K562 (cell line): ENCODE data around the gene IQCE. TPM values are rescaled to one million over a fixed set of nuclear protein-coding genes. Genes with fewer than 3 reads are reported as not detected.
A peak's percentile ranks its signal among the peaks of the same experiment; 100 is the strongest.

ENCODE experiments used
- ATAC-seq: fragments of 200-7000 bp; cut with Tn5 transposase; 3 replicates; pipeline ENCODE4 v1.9.1; 2020; ENCODE audit warnings: moderate library complexity
- BruUV-seq: library from RNA; stranded (reverse); fragments of 400-500 nt; replicated peaks from 2 replicates; lab custom pipeline; 2021; lab: Mats Ljungman, UMichigan
- CTCF ChIA-PET: fragments of 300-600 bp; formaldehyde crosslinking; extraction: SDS; loops from one replicate; lab custom pipeline; 2021; ENCODE audit warnings: low intra/inter-chr PET ratio; lab: Yijun Ruan, JAX
- POLR2A ChIA-PET: fragments of 300-600, 350-650 bp; sonication (Branson Sonifier 250); formaldehyde crosslinking; extraction: SDS; loops from one replicate; lab custom pipeline; 2021; ENCODE audit warnings: antibody characterized with exemption, inconsistent platforms; lab: Yijun Ruan, JAX
- DNase-seq, 4 experiments: peaks; one replicate each; pipeline versions ENCODE4 v3.0.0 to v3.0.0-alpha.2; 2011 to 2018; ENCODE audit warnings: low spot score in 3 of 4, mixed read lengths in 3 of 4; ENCODE audit errors: extremely low read depth in 1 of 4
- FAIRE-seq: peaks from 2 replicates; lab custom pipeline; 2011; peaks lifted over from hg19 to GRCh38; lab: Jason Lieb, UNC
- H2AFZ ChIP-seq: 2 replicates; pipeline ENCODE4 v1.6.0; 2011; ENCODE audit warnings: low read depth, low read length, control low read depth, inconsistent platforms
- H3K27ac ChIP-seq: fragments of 200-600 bp; 3 replicates; pipeline ENCODE4 v1.8.0; 2011; ENCODE audit warnings: low read depth, mild to moderate bottlenecking, control low read depth, inconsistent platforms, low read length, moderate library complexity, mixed read lengths; ENCODE audit errors: extremely low read depth
- H3K27me3 ChIP-seq, 2 experiments: fragments of 300-600 bp in 1 of 2; 2 replicates in 1 of 2; 3 replicates in 1 of 2; pipeline versions ENCODE4 v1.6.0 to v1.8.0; 2011; ENCODE audit warnings: inconsistent platforms in 2 of 2, low read length in 2 of 2, mild to moderate bottlenecking in 1 of 2, mixed read lengths in 1 of 2, moderate library complexity in 1 of 2; ENCODE audit not compliant: control insufficient read depth in 2 of 2, insufficient read depth in 2 of 2
- H3K36me3 ChIP-seq: fragments of 300-600 bp; 3 replicates; pipeline ENCODE4 v1.8.0; 2011; ENCODE audit warnings: mild to moderate bottlenecking, low read length, inconsistent platforms; ENCODE audit not compliant: control insufficient read depth, insufficient read depth
- H3K4me1 ChIP-seq, 2 experiments: fragments of 200-600 bp in 1 of 2; replicated peaks in 1 of 2; 2 replicates in 1 of 2; 3 replicates in 1 of 2; pipeline versions ENCODE4 v1.5.1 to v1.8.0; 2011; ENCODE audit warnings: inconsistent platforms in 2 of 2, low read length in 2 of 2, mild to moderate bottlenecking in 1 of 2, mixed read lengths in 1 of 2, moderate library complexity in 1 of 2; ENCODE audit not compliant: control insufficient read depth in 2 of 2, insufficient read depth in 2 of 2
- H3K4me2 ChIP-seq: 2 replicates; pipeline ENCODE4 v1.6.1; 2011; ENCODE audit warnings: low read length, control low read depth, inconsistent platforms, mixed read lengths; ENCODE audit not compliant: insufficient read depth
- H3K4me3 ChIP-seq: fragments of 200-600 bp; sonication (generic), shearing (Covaris generic); 2 replicates; pipeline ENCODE4 v1.5.1; 2016; ENCODE audit warnings: control low read depth, inconsistent platforms
- H3K79me2 ChIP-seq: fragments of 200-600 bp; 3 replicates; pipeline ENCODE4 v1.8.0; 2011; ENCODE audit warnings: low read length, inconsistent platforms; ENCODE audit not compliant: control insufficient read depth, insufficient read depth
- H3K9ac ChIP-seq, 2 experiments: 2 replicates each; pipeline versions ENCODE4 v1.6.0 to v1.6.1; 2011; ENCODE audit warnings: low read depth in 2 of 2, low read length in 2 of 2, control low read depth in 1 of 2, inconsistent platforms in 1 of 2, mild to moderate bottlenecking in 1 of 2, mixed read lengths in 1 of 2; ENCODE audit not compliant: insufficient read depth in 1 of 2
- H3K9me1 ChIP-seq: one replicate; pipeline ENCODE4 v1.6.0; 2011; ENCODE audit warnings: inconsistent platforms, mild to moderate bottlenecking, low read length, moderate library complexity; ENCODE audit not compliant: control insufficient read depth, insufficient read depth
- H3K9me3 ChIP-seq: replicated peaks from 2 replicates; pipeline ENCODE4 v1.5.1; 2011; ENCODE audit warnings: low read depth, low read length, inconsistent platforms; ENCODE audit not compliant: control insufficient read depth, insufficient read depth
- H4K20me1 ChIP-seq: replicated peaks from 2 replicates; pipeline ENCODE4 v1.6.1; 2011; ENCODE audit warnings: low read length, inconsistent platforms, mixed read lengths; ENCODE audit not compliant: control insufficient read depth, insufficient read depth
- FOXM1 ChIP-seq, 2 experiments: fragments of 450-650 bp in 1 of 2; sonication (generic) in 1 of 2; formaldehyde crosslinking in 1 of 2; IDR thresholded peaks; 2 replicates each; pipeline versions ENCODE4 v1.6.1 to v1.9.0; 2017 to 2022; ENCODE audit warnings: low read depth in 2 of 2, mild to moderate bottlenecking in 2 of 2, missing genetic modification reagents in 1 of 2, moderate library complexity in 1 of 2
- FOXP4 ChIP-seq: sonication (generic); formaldehyde crosslinking; IDR thresholded peaks from 2 replicates; pipeline ENCODE4 v1.8.0; 2022; ENCODE audit warnings: mild to moderate bottlenecking, missing genetic modification reagents, borderline replicate concordance
- FUS ChIP-seq: fragments of 200-400 bp; formaldehyde crosslinking; optimal IDR thresholded peaks from 2 replicates; pipeline ENCODE3; 2017; ENCODE audit warnings: low read depth, low read length
- HDAC3 ChIP-seq: fragments of 450-650 bp; IDR thresholded peaks from 2 replicates; pipeline ENCODE4 v1.6.1; 2018; ENCODE audit warnings: borderline replicate concordance, mild to moderate bottlenecking, moderate library complexity; ENCODE audit not compliant: partially characterized antibody
- JUNB ChIP-seq: fragments of 450-650 bp; formaldehyde crosslinking; conservative IDR thresholded peaks from 2 replicates; pipeline ENCODE4 v1.4.0; 2020; ENCODE audit warnings: mild to moderate bottlenecking
- MEIS2 ChIP-seq: fragments of 450-650 bp; IDR thresholded peaks from 2 replicates; pipeline ENCODE4 v1.6.1; 2014; ENCODE audit warnings: mild to moderate bottlenecking; ENCODE audit not compliant: partially characterized antibody
- MYBL2 ChIP-seq, 2 experiments: fragments of 450-650 bp in 1 of 2; sonication (generic) in 1 of 2; formaldehyde crosslinking in 1 of 2; IDR thresholded peaks; 2 replicates each; pipeline versions ENCODE4 v1.6.1 to v1.8.1; 2017 to 2022; ENCODE audit warnings: borderline replicate concordance in 1 of 2, inconsistent platforms in 1 of 2, low read depth in 1 of 2, mild to moderate bottlenecking in 1 of 2, missing genetic modification reagents in 1 of 2, moderate library complexity in 1 of 2
- NR4A1 ChIP-seq, 2 experiments: fragments of 250-450 bp in 1 of 2; fragments of 450-650 bp in 1 of 2; sonication (Bioruptor Pico) in 1 of 2; IDR thresholded peaks; 2 replicates each; pipeline versions ENCODE4 v1.4.0 to v1.6.1; 2016 to 2020; ENCODE audit warnings: mild to moderate bottlenecking in 2 of 2, missing compliant biosample characterization in 1 of 2, missing genetic modification characterization in 1 of 2, moderate library complexity in 1 of 2
- PHF8 ChIP-seq: fragments of 200-600 bp; sonication (generic); IDR thresholded peaks from 2 replicates; pipeline ENCODE4 v1.6.1; 2012; ENCODE audit warnings: mixed run types, mild to moderate bottlenecking, inconsistent platforms, low read length, moderate library complexity, borderline replicate concordance
- PTBP1 ChIP-seq: fragments of 200-400 bp; formaldehyde crosslinking; IDR thresholded peaks from 2 replicates; pipeline ENCODE4 v1.6.1; 2017; ENCODE audit warnings: low read depth, low read length
- SAFB2 ChIP-seq: fragments of 200-400 bp; formaldehyde crosslinking; IDR thresholded peaks from 2 replicates; pipeline ENCODE4 v1.6.1; 2018; ENCODE audit warnings: borderline replicate concordance, low read length, low read depth, moderate library complexity; ENCODE audit not compliant: severe bottlenecking
- SP2 ChIP-seq: IDR thresholded peaks from 2 replicates; pipeline ENCODE4 v1.6.1; 2011; ENCODE audit warnings: mild to moderate bottlenecking, low read depth, low read length, moderate library complexity; ENCODE audit not compliant: poor library complexity, severe bottlenecking; ENCODE audit errors: extremely low read depth
- ZNF134 ChIP-seq: fragments of 250-450 bp; sonication (Bioruptor Pico); conservative IDR thresholded peaks from 2 replicates; pipeline ENCODE4 v1.4.0; 2020
- ZNF79 ChIP-seq: fragments of 250-450 bp; sonication (Bioruptor Pico); IDR thresholded peaks from 2 replicates; pipeline ENCODE4 v1.4.0; 2020; ENCODE audit warnings: low read depth, mild to moderate bottlenecking, moderate library complexity
- WGBS: fragments of 100-300 bp; shearing (Covaris generic); methylation state at CpG from one replicate; pipeline ENCODE4 v1.1.6; 2016; ENCODE audit warnings: low coverage, mixed read lengths; ENCODE audit not compliant: insufficient coverage; ENCODE audit errors: missing lambda C conversion rate; 5-methylcytosine and 5-hydroxymethylcytosine counted together
- in situ Hi-C: fragments of 300-500 bp; cut with MboI; formaldehyde crosslinking; loops from 4 replicates; pipeline ENCODE4 v1.15.0; 2018; ENCODE audit warnings: inconsistent platforms, mixed read lengths
- intact Hi-C: fragments of 100-400 bp; cut with micrococcal nuclease; formaldehyde crosslinking; loops from 2 replicates; pipeline ENCODE4 v1.14.2; 2022
- polyA plus RNA-seq, 8 experiments: library from polyadenylated mRNA; depleted of rRNA in 4 of 8; stranded (reverse) in 5 of 8; unstranded in 3 of 8; fragments of >200 nt; fragmentation: Nextera tagmentation in 2 of 8; fragmentation: Illumina TruSeq in 1 of 8; extraction: Ambion mirVana in 2 of 8; extraction: Trizol in 1 of 8; gene quantifications; 2 replicates each; pipeline versions ENCODE4 v1.2.1 to v1.2.3, GENCODE V29; 2011 to 2014; ENCODE audit warnings: inconsistent platforms in 1 of 8, missing spikeins in 1 of 8
- total RNA-seq, 7 experiments: library from RNA; depleted of rRNA in 6 of 7; stranded (reverse); fragments of >200 nt in 6 of 7; fragmentation: Illumina TruSeq in 2 of 7; extraction: Trizol in 2 of 7; gene quantifications; 2 replicates each; pipeline versions ENCODE4 v1.2.1 to v1.2.3, GENCODE V29; 2011 to 2021; ENCODE audit warnings: low replicate concordance in 1 of 7
- TF ChIP-seq, protein P1 (sequence below): fragments of 250-450 bp; sonication (Bioruptor Pico); IDR thresholded peaks from 2 replicates; pipeline ENCODE4 v1.5.0; 2022; ENCODE audit warnings: mild to moderate bottlenecking
- TF ChIP-seq, protein P2 (sequence below): fragments of 450-650 bp; formaldehyde crosslinking; IDR thresholded peaks from 2 replicates; pipeline ENCODE4 v1.4.0; 2020; ENCODE audit warnings: mild to moderate bottlenecking

IQCE gene
- total and polyA plus RNA-seq, 9 of the 15 experiments (the other 6 are each of a cell fraction or from before 2014, with no cell fraction given) = 0.18 to 8.5 (median 4.2) TPM

DNA sequence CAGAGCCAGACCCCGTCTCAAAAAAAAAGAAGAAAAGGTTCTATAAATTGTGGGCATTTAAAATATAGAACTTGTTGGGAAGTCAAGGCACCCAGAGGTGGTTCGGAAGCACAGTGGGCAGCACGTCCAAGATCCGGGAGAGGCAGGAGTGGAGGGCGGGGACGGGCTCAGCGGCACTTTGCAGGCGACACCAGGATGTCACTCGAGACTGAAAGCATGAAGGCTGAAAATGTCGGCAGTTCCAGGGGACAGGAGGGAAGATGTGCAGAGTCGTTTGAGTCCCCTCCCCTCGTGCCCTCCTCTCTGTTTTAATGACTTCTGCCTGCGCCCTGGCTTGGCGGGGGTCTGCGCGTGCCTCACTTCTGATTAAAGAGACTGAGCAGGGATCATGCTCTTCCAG is 30.6 kb downstream of the IQCE start:
- DNase-seq = no peak
- ChIA-PET POLR2A (interaction anchor here (0.6 to 0.8 kb wide), 2 partner anchors 19 to 40 kb away, joined by 3 read pairs; no protein-coding TSS in a partner anchor), CTCF (no interaction called here)
- Histone ChIP-seq H2AFZ (no peak overlapping the region), H3K27ac (no peak overlapping the region), H3K36me3 (peaks cover 17% of the 10 kb centered on the region; the same call in 1 of the 3 replicates), H4K20me1 (no peaks in the 10 kb centered on the region), H3K9me3 (no peaks in the 10 kb centered on the region), H3K4me3 (no peak overlapping the region), H3K4me2 (no peak overlapping the region), H3K27me3 (no peaks in the 10 kb centered on the region), H3K9me1 (no peaks in the 10 kb centered on the region), H3K79me2 (no peaks in the 10 kb centered on the region), H3K9ac (0 out of 4 replicates have a peak overlapping the region, but pooled peaks of 1 of the 2 experiments have one; percentile 26), H3K4me1 (peaks cover 0 to 12% of the 10 kb centered on the region in 2 experiments; a peak in 2 of 5 replicates)
- intact Hi-C loops = no loop called here
- FAIRE-seq = no peak
- BruUV-seq = no TSS peak
- in situ Hi-C loops = no loop called here
- WGBS = 83% methylated on average over 13 of the region's 16 CpGs
- ATAC-seq = no peak
- no peak for TF ChIP-seq PHF8
- TF ChIP-seq, protein P1, sequence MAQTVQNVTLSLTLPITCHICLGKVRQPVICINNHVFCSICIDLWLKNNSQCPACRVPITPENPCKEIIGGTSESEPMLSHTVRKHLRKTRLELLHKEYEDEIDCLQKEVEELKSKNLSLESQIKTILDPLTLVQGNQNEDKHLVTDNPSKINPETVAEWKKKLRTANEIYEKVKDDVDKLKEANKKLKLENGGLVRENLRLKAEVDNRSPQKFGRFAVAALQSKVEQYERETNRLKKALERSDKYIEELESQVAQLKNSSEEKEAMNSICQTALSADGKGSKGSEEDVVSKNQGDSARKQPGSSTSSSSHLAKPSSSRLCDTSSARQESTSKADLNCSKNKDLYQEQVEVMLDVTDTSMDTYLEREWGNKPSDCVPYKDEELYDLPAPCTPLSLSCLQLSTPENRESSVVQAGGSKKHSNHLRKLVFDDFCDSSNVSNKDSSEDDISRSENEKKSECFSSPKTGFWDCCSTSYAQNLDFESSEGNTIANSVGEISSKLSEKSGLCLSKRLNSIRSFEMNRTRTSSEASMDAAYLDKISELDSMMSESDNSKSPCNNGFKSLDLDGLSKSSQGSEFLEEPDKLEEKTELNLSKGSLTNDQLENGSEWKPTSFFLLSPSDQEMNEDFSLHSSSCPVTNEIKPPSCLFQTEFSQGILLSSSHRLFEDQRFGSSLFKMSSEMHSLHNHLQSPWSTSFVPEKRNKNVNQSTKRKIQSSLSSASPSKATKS (CRISPR knock-in tag) = no peak
- TF ChIP-seq PTBP1 = no peak
- TF ChIP-seq FOXP4 (CRISPR knock-in tag) = no peak
- no peak for TF ChIP-seq MYBL2 (IDR thresholded peaks at IDR 0.05; ENCODE audit: low read depth)
- no peak for TF ChIP-seq MYBL2 (CRISPR knock-in tag; IDR thresholded peaks at IDR 0.05; ENCODE audit: borderline replicate concordance)
- TF ChIP-seq NR4A1 (CRISPR knock-in tag; IDR thresholded peaks at IDR 0.05) = no peak
- no peak for TF ChIP-seq NR4A1 (tag; IDR thresholded peaks at IDR 0.05)
- TF ChIP-seq, protein P2, sequence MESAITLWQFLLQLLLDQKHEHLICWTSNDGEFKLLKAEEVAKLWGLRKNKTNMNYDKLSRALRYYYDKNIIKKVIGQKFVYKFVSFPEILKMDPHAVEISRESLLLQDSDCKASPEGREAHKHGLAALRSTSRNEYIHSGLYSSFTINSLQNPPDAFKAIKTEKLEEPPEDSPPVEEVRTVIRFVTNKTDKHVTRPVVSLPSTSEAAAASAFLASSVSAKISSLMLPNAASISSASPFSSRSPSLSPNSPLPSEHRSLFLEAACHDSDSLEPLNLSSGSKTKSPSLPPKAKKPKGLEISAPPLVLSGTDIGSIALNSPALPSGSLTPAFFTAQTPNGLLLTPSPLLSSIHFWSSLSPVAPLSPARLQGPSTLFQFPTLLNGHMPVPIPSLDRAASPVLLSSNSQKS (CRISPR knock-in tag) = no peak
- no peak for TF ChIP-seq MEIS2
- no peak for TF ChIP-seq FOXM1 (IDR thresholded peaks at IDR 0.05; ENCODE audit: low read depth)
- TF ChIP-seq FOXM1 (CRISPR knock-in tag; IDR thresholded peaks at IDR 0.05; ENCODE audit: low read depth) = no peak
- no peak for TF ChIP-seq HDAC3
- TF ChIP-seq JUNB = no peak
- no peak for TF ChIP-seq SP2
- TF ChIP-seq FUS = no peak
- TF ChIP-seq ZNF79 (CRISPR knock-in tag) = no peak
- TF ChIP-seq SAFB2 = no peak
- TF ChIP-seq ZNF134 (CRISPR knock-in tag) = no peak
